Gastrocnemius medialis (tissue), 4 donors: ENCODE data around the gene SNCAIP.

Experiments
- POLR2A ChIP-seq, 2 donors: fragments of 450-650 bp; IDR thresholded peaks; one replicate each; pipeline ENCODE4 v1.6.1; 2017; ENCODE audit warnings: antibody characterized with exemption in 2 of 2, mild to moderate bottlenecking in 2 of 2, moderate library complexity in 2 of 2
- TF ChIP-seq, protein P1 (sequence below), 5 experiments: fragments of 450-650 bp in 3 of 5; fragments of 200-600 bp in 2 of 5; sonication (generic) in 2 of 5; IDR thresholded peaks in 4 of 5; conservative IDR thresholded peaks in 1 of 5; 1 replicate in 4 of 5; 2 replicates in 1 of 5; pipeline ENCODE4 v1.5.1; 2016 to 2019; ENCODE audit warnings: antibody characterized with exemption in 5 of 5, mild to moderate bottlenecking in 3 of 5, moderate library complexity in 3 of 5

DNA sequence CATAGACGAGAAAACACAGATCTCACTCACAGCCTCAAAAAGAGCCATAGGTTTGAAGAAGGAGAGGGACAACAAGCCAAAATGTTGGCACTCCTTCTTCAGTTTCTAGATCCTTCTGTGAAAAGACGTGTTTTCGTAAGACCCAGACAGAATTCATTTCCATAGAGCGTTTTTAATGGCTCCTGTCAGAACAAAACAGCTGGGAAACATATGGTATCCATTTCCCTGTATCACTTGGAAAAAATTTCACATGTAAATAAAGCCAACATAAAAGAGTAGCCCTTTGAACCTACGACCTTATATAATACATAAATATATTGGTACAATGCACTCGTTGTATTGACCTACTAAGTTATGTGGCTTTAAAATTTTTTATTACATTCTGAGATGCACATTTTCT, 108.1 kb downstream of the SNCAIP start:
- TF ChIP-seq, protein P1, sequence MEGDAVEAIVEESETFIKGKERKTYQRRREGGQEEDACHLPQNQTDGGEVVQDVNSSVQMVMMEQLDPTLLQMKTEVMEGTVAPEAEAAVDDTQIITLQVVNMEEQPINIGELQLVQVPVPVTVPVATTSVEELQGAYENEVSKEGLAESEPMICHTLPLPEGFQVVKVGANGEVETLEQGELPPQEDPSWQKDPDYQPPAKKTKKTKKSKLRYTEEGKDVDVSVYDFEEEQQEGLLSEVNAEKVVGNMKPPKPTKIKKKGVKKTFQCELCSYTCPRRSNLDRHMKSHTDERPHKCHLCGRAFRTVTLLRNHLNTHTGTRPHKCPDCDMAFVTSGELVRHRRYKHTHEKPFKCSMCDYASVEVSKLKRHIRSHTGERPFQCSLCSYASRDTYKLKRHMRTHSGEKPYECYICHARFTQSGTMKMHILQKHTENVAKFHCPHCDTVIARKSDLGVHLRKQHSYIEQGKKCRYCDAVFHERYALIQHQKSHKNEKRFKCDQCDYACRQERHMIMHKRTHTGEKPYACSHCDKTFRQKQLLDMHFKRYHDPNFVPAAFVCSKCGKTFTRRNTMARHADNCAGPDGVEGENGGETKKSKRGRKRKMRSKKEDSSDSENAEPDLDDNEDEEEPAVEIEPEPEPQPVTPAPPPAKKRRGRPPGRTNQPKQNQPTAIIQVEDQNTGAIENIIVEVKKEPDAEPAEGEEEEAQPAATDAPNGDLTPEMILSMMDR (IDR thresholded peaks at IDR 0.05 in 4 of 5, conservative IDR thresholded peaks at IDR 0.05 in 1 of 5), result no peak
- no peak for TF ChIP-seq POLR2A (IDR thresholded peaks at IDR 0.05)
